Central memory CD8-positive, alpha-beta T cell (primary cell): ENCODE measurements around the gene HLCS.
"Not testable (repeated sequence)": the region's sequence is repeated elsewhere in the genome, so short reads cannot be mapped to it uniquely, and the experiment has no call there.

Source experiments
- ATAC-seq: fragments of 150-1000 bp; cut with Tn5 transposase; replicated peaks from 2 replicates; pipeline ENCODE4 v1.10.0; 2022; ENCODE audit warnings: mild to moderate bottlenecking, moderate FRiP score, moderate number of reproducible peaks; ENCODE audit not compliant: poor library complexity, severe bottlenecking; ENCODE audit errors: extremely low read depth
- DNase-seq, 2 donors: peaks; one replicate each; pipeline ENCODE4 v3.0.0; 2021; ENCODE audit warnings: low spot score in 2 of 2
- H3K27ac Mint-ChIP-seq: one replicate; pipeline ENCODE4 v1.8.0; 2022; ENCODE audit warnings: low read depth, mild to moderate bottlenecking, moderate library complexity, mixed read lengths
- H3K27me3 Mint-ChIP-seq: one replicate; pipeline ENCODE4 v1.8.0; 2022; ENCODE audit warnings: mixed read lengths
- H3K36me3 Mint-ChIP-seq: one replicate; pipeline ENCODE4 v1.8.0; 2022; ENCODE audit warnings: mild to moderate bottlenecking, moderate library complexity, mixed read lengths; ENCODE audit not compliant: insufficient read depth
- H3K4me1 Mint-ChIP-seq: one replicate; pipeline ENCODE4 v1.8.0; 2022; ENCODE audit warnings: mixed read lengths
- H3K4me3 Mint-ChIP-seq: one replicate; pipeline ENCODE4 v1.8.0; 2022; ENCODE audit warnings: mild to moderate bottlenecking, moderate library complexity, mixed read lengths
- H3K9me3 Mint-ChIP-seq: one replicate; pipeline ENCODE4 v1.8.0; 2022; ENCODE audit warnings: mixed read lengths

HLCS gene

DNA sequence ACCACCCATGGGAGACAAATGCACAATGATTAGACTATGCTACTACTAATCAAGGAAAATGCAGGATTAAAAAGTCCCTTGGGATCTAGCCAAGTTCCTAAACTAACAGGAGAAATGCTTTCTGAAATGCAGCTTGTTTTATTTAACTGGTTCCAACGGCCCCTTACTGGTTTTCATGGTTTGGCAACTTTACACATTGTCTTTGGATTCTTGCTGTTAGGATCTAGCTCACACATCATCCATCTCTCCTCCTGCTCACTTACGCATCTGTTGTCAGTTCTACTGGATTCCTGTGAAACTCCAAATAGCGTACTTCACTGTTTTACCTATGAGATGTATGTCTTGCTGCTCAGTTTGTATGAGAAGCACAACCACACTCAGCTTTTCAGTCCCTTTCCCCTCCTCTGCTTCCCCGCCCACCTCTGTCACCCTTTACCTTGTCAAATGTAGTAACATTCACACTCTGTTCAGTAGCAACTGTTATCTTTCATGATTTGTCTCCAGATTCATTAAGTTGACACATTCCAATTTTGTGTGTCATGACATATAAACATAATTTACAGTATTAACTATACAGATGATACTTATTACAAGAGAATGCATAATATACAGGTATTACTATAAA is 137.5 kb downstream of the HLCS start:
- Mint-ChIP-seq H3K9me3 (no peaks in the 10 kb centered on the region), H3K27me3 (no peaks in the 10 kb centered on the region), H3K36me3 (peaks cover 6% of the 10 kb centered on the region), H3K4me1 (peaks cover 5% of the 10 kb centered on the region), H3K4me3 (no peak overlapping the region), H3K27ac (no peak overlapping the region)
- no peak for DNase-seq
- ATAC-seq: no peak

DNA sequence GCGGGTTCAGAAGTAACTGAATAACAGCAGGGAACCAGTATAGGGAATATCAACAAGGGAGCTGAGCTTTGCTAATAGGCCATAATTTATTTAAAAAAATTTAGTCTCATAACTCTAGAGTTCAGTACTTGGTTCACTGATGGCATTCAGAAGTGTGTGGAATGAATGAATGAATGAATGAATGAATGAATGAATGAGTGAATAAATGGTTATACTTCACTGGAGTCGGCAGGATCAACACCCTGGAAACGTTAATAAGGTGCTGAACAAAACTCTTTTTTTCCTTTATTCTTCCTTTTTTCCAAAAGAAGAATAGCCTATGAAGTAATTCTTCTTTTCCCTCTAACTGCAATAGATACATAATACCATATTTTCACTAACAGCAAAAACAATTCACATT is 138.3 kb downstream of the HLCS start:
- no peak overlapping the region for H3K4me3 Mint-ChIP-seq
- no peak for DNase-seq
- ATAC-seq: no peak
- no peaks in the 10 kb centered on the region for H3K9me3 Mint-ChIP-seq
- H3K27me3 Mint-ChIP-seq: no peaks in the 10 kb centered on the region
- peaks cover 8% of the 10 kb centered on the region for H3K36me3 Mint-ChIP-seq
- peaks cover 5% of the 10 kb centered on the region for H3K4me1 Mint-ChIP-seq
- no peak overlapping the region for H3K27ac Mint-ChIP-seq

DNA sequence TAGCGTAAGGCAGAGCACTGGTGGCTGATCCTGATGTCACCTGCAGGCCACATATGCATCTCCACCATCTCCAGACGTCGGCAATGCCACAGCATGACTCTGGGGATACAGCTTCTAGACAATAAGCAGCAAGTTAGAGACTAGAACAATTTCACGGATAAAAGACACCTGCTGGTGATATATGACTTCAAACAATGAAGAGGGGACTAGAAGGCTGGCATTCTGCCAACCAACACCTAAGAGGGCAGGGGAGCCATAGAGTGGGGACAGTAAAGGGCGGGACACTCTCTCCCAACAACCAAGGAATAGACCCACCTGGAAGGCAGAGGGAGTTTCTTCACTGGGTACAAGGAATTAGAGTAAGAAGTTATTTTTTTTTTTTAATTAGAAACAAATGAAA is 140.8 kb downstream of the HLCS start:
- Mint-ChIP-seq H3K36me3 (peaks cover 12% of the 10 kb centered on the region), H3K27ac (no peak overlapping the region), H3K4me3 (no peak overlapping the region), H3K9me3 (no peaks in the 10 kb centered on the region), H3K27me3 (no peaks in the 10 kb centered on the region), H3K4me1 (peaks cover 5% of the 10 kb centered on the region)
- no peak for DNase-seq
- no peak for ATAC-seq

DNA sequence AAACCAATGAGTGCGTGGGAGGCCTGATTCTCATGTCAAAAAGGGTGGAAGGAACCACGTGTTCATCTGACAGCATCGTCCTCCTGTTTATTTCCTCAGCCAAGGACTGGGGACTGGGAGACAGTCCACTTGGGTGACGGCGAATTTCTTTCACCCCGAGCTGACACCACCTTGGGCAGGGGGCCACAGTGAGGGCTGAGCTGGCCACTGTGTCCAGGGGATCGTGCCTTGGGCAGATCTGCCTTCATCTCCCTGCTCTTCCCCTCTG is 145.5 kb downstream of the HLCS start:
- no peak for ATAC-seq

GRCh38 chr21:36820176-36821031 is 146.1 kb downstream of the HLCS start:
- DNase-seq: no peak
- Mint-ChIP-seq H3K4me3 (no peak overlapping the region), H3K27me3 (no peaks in the 10 kb centered on the region), H3K9me3 (no peaks in the 10 kb centered on the region), H3K36me3 (peaks cover 13% of the 10 kb centered on the region), H3K4me1 (no peaks in the 10 kb centered on the region), H3K27ac (no peak overlapping the region)
- ATAC-seq: no peak

More for the DNA sequence above, 145.5 kb downstream of the HLCS start:
- Mint-ChIP-seq H3K27ac (no peak overlapping the region), H3K4me3 (no peak overlapping the region), H3K36me3 (peaks cover 13% of the 10 kb centered on the region), H3K4me1 (no peaks in the 10 kb centered on the region), H3K27me3 (no peaks in the 10 kb centered on the region), H3K9me3 (no peaks in the 10 kb centered on the region)
- DNase-seq: no peak

GRCh38 chr21:36817732-36818450 is 148.6 kb downstream of the HLCS start:
- no peak for ATAC-seq
- Mint-ChIP-seq H3K27me3 (no peaks in the 10 kb centered on the region), H3K9me3 (no peaks in the 10 kb centered on the region), H3K36me3 (peaks cover 8% of the 10 kb centered on the region), H3K4me1 (no peaks in the 10 kb centered on the region), H3K4me3 (no peak overlapping the region), H3K27ac (no peak overlapping the region)
- no peak for DNase-seq

GRCh38 chr21:36816561-36817130 is 149.8 kb downstream of the HLCS start:
- H3K4me3 Mint-ChIP-seq: no peak overlapping the region
- no peaks in the 10 kb centered on the region for H3K27me3 Mint-ChIP-seq
- H3K4me1 Mint-ChIP-seq: no peaks in the 10 kb centered on the region
- H3K9me3 Mint-ChIP-seq: no peaks in the 10 kb centered on the region
- no peak overlapping the region for H3K27ac Mint-ChIP-seq
- H3K36me3 Mint-ChIP-seq: peaks cover 6% of the 10 kb centered on the region
- no peak for ATAC-seq
- no peak for DNase-seq

DNA sequence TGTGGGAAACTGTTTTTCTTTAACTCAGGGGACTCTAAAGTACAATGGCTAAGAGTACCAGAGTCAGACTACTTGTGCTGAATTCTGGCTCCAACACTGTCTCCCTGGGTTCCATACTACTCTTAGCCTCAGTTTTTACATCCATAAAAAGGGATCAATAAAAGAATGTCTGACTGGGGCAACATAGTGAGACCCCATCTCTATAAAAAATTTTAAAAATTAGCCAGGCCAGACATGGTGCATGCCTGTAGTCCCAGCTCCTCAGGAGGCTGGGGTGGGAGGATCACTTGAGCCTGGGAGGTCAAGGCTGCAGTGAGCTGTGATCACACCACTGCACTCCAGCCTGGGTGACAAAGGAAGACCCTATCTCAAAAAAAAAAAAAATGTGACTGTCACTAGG is 150.4 kb downstream of the HLCS start:
- not testable (repeated sequence) for H3K9me3 Mint-ChIP-seq, ATAC-seq, H3K27me3 Mint-ChIP-seq, H3K36me3 Mint-ChIP-seq, H3K27ac Mint-ChIP-seq, DNase-seq, H3K4me3 Mint-ChIP-seq, H3K4me1 Mint-ChIP-seq

GRCh38 chr21:36815284-36815683 is 151.2 kb downstream of the HLCS start:
- Mint-ChIP-seq H3K27ac (no peak overlapping the region), H3K27me3 (no peaks in the 10 kb centered on the region), H3K36me3 (peaks cover 4% of the 10 kb centered on the region), H3K4me3 (no peak overlapping the region), H3K9me3 (no peaks in the 10 kb centered on the region), H3K4me1 (no peaks in the 10 kb centered on the region)
- DNase-seq: no peak
- ATAC-seq: no peak

DNA sequence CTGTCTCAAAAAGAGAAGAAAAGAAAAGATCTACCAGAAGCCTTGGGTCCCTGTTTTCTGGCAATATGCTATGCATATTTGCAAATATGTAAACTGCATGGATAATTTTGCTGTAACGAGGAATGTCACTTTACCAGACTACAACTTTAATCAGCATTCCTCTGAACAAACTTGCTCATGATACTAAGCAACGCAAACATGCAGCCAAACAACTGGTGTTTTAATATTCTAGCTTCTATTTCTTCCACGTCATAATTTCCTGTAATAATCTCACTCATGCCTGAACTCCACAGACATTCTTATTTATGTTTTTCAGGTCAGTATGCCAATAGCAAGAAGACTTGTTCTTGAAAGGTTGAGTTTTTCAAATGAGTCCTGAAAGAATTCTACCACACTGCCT is 153.4 kb downstream of the HLCS start:
- DNase-seq (no peak), ATAC-seq (no peak)
- H3K27ac Mint-ChIP-seq: no peak overlapping the region
- no peaks in the 10 kb centered on the region for H3K27me3 Mint-ChIP-seq
- no peaks in the 10 kb centered on the region for H3K9me3 Mint-ChIP-seq
- H3K4me1 Mint-ChIP-seq: no peaks in the 10 kb centered on the region
- H3K36me3 Mint-ChIP-seq: peaks cover 7% of the 10 kb centered on the region
- no peak overlapping the region for H3K4me3 Mint-ChIP-seq

- Mint-ChIP-seq H3K27ac (no peak overlapping the region), H3K36me3 (peaks cover 6% of the 10 kb centered on the region), H3K27me3 (no peaks in the 10 kb centered on the region), H3K4me3 (no peak overlapping the region), H3K9me3 (no peaks in the 10 kb centered on the region), H3K4me1 (no peaks in the 10 kb centered on the region)
- no peak for DNase-seq
- no peak for ATAC-seq
Observed at GRCh38 chr21:36811762-36812161, 154.7 kb downstream of the HLCS start.

GRCh38 chr21:36810443-36810842 is 156.0 kb downstream of the HLCS start:
- H3K36me3 Mint-ChIP-seq: peaks cover 6% of the 10 kb centered on the region
- ATAC-seq (no peak), DNase-seq (no peak)
- no peaks in the 10 kb centered on the region for H3K27me3 Mint-ChIP-seq
- no peak overlapping the region for H3K27ac Mint-ChIP-seq
- no peaks in the 10 kb centered on the region for H3K4me1 Mint-ChIP-seq
- H3K9me3 Mint-ChIP-seq: no peaks in the 10 kb centered on the region
- H3K4me3 Mint-ChIP-seq: no peak overlapping the region
